Vagina (tissue), 2 donors: ENCODE data around the gene FMC1. TPM values are rescaled to one million over a fixed set of nuclear protein-coding genes. Genes with fewer than 3 reads are reported as not detected.

ENCODE experiments used
- DNase-seq, 2 donors: peaks; one replicate each; pipeline ENCODE4 v3.0.0-alpha.2; 2017; ENCODE audit errors: extremely low spot score in 2 of 2
- H3K27ac ChIP-seq: fragments of 200-600 bp; sonication (generic); one replicate; pipeline ENCODE4 v1.5.1; 2019
- H3K27me3 ChIP-seq: fragments of 200-600 bp; sonication (generic); one replicate; pipeline ENCODE4 v1.5.1; 2019
- H3K36me3 ChIP-seq, 2 donors: fragments of 200-600 bp; sonication (generic); one replicate each; pipeline ENCODE4 v1.5.1; 2017 to 2019
- H3K4me1 ChIP-seq: fragments of 200-600 bp; sonication (generic); one replicate; pipeline ENCODE4 v1.5.1; 2019
- H3K4me3 ChIP-seq, 2 donors: fragments of 200-600 bp; sonication (generic); 1 replicate in 1 of 2; 2 replicates in 1 of 2; pipeline ENCODE4 v1.5.1; 2016 to 2019
- H3K9me3 ChIP-seq: fragments of 200-600 bp; sonication (generic); one replicate; pipeline ENCODE4 v1.5.1; 2019
- CTCF ChIP-seq, 3 experiments: fragments of 450-650 bp in 2 of 3; fragments of 200-600 bp in 1 of 3; sonication (generic) in 1 of 3; IDR thresholded peaks; one replicate each; pipeline ENCODE4 v1.5.1; 2017 to 2019; ENCODE audit warnings: antibody characterized with exemption in 3 of 3, mild to moderate bottlenecking in 2 of 3, moderate library complexity in 2 of 3
- POLR2A ChIP-seq, 2 donors: fragments of 450-650 bp; IDR thresholded peaks; one replicate each; pipeline ENCODE4 v1.6.1; 2017; ENCODE audit warnings: antibody characterized with exemption in 2 of 2, mild to moderate bottlenecking in 2 of 2, moderate library complexity in 2 of 2
- POLR2AphosphoS5 ChIP-seq, 2 donors: sonication (generic); formaldehyde crosslinking; IDR thresholded peaks; one replicate each; pipeline ENCODE4 v1.9.0; 2017; ENCODE audit warnings: antibody characterized with exemption in 2 of 2, mild to moderate bottlenecking in 2 of 2, low read depth in 1 of 2; ENCODE audit not compliant: insufficient read depth in 1 of 2
- intact Hi-C: fragments of 100-400 bp; cut with DNase I; formaldehyde crosslinking; loops from one replicate; pipeline ENCODE4 v1.15.1; 2023
- total RNA-seq: library from RNA; depleted of rRNA; stranded (reverse); fragments of >200 nt; gene quantifications from one replicate; pipeline ENCODE4 v1.2.3, GENCODE V29; 2016

Gene FMC1
- total RNA-seq, 1 donor from 2014 or later: 8.6 TPM

GRCh38 chr7:139374246-139374645 is 33.1 kb downstream of the FMC1 start:
- Histone ChIP-seq H3K36me3 (peaks cover 0 to 18% of the 10 kb centered on the region in 2 donors), H3K4me3 (no peak overlapping the region), H3K27me3 (no peaks in the 10 kb centered on the region), H3K4me1 (peaks cover 61% of the 10 kb centered on the region), H3K27ac (no peak overlapping the region), H3K9me3 (no peaks in the 10 kb centered on the region)
- no peak for DNase-seq
- intact Hi-C loops: no loop called here
- TF ChIP-seq POLR2AphosphoS5 (IDR thresholded peaks at IDR 0.05; ENCODE audit: insufficient read depth in 1 of 2, low read depth in 1 of 2): no peak
- no peak for TF ChIP-seq CTCF (IDR thresholded peaks at IDR 0.05)
- no peak for TF ChIP-seq POLR2A (IDR thresholded peaks at IDR 0.05)

- DNase-seq: no peak
- no peak overlapping the region for H3K4me3 ChIP-seq
- H3K4me1 ChIP-seq: no peaks in the 10 kb centered on the region
- H3K36me3 ChIP-seq: peaks cover 0 to 35% of the 10 kb centered on the region in 2 donors
- intact Hi-C loops: no loop called here
- no peak for TF ChIP-seq POLR2A (IDR thresholded peaks at IDR 0.05)
- TF ChIP-seq POLR2AphosphoS5 (IDR thresholded peaks at IDR 0.05; ENCODE audit: insufficient read depth in 1 of 2, low read depth in 1 of 2): no peak
- no peak for TF ChIP-seq CTCF (IDR thresholded peaks at IDR 0.05)
- no peaks in the 10 kb centered on the region for H3K9me3 ChIP-seq
- H3K27ac ChIP-seq: no peak overlapping the region
- H3K27me3 ChIP-seq: no peaks in the 10 kb centered on the region
Observed at GRCh38 chr7:139382439-139382838, 41.3 kb downstream of the FMC1 start.

- H3K27me3 ChIP-seq: no peaks in the 10 kb centered on the region
- H3K4me1 ChIP-seq: no peaks in the 10 kb centered on the region
- intact Hi-C loops: no loop called here
- TF ChIP-seq CTCF (IDR thresholded peaks at IDR 0.05) (no peak), POLR2AphosphoS5 (IDR thresholded peaks at IDR 0.05; ENCODE audit: insufficient read depth in 1 of 2, low read depth in 1 of 2) (no peak), POLR2A (IDR thresholded peaks at IDR 0.05) (no peak)
- no peak overlapping the region for H3K4me3 ChIP-seq
- no peak for DNase-seq
- H3K27ac ChIP-seq: no peak overlapping the region
- H3K36me3 ChIP-seq: peaks cover 0 to 28% of the 10 kb centered on the region in 2 donors
- H3K9me3 ChIP-seq: no peaks in the 10 kb centered on the region
Observed at GRCh38 chr7:139384611-139385010, 43.5 kb downstream of the FMC1 start.

GRCh38 chr7:139387594-139387993 is 46.5 kb downstream of the FMC1 start:
- intact Hi-C loops: no loop called here

GRCh38 chr7:139389091-139389490 is 48.0 kb downstream of the FMC1 start:
- H3K4me1 ChIP-seq: no peaks in the 10 kb centered on the region
- no peaks in the 10 kb centered on the region for H3K27me3 ChIP-seq
- intact Hi-C loops: no loop called here
- H3K9me3 ChIP-seq: no peaks in the 10 kb centered on the region
- H3K4me3 ChIP-seq: no peak overlapping the region
- no peak for DNase-seq
- H3K36me3 ChIP-seq: peaks cover 0 to 20% of the 10 kb centered on the region in 2 donors
- TF ChIP-seq POLR2AphosphoS5 (IDR thresholded peaks at IDR 0.05; ENCODE audit: insufficient read depth in 1 of 2, low read depth in 1 of 2) (no peak), POLR2A (IDR thresholded peaks at IDR 0.05) (no peak), CTCF (IDR thresholded peaks at IDR 0.05) (no peak)
- H3K27ac ChIP-seq: no peak overlapping the region

More at GRCh38 chr7:139387594-139387993, 46.5 kb downstream of the FMC1 start:
- no peak for TF ChIP-seq POLR2A (IDR thresholded peaks at IDR 0.05)
- no peak for TF ChIP-seq POLR2AphosphoS5 (IDR thresholded peaks at IDR 0.05; ENCODE audit: insufficient read depth in 1 of 2, low read depth in 1 of 2)
- no peak for DNase-seq
- no peak overlapping the region for H3K27ac ChIP-seq
- no peaks in the 10 kb centered on the region for H3K9me3 ChIP-seq
- no peaks in the 10 kb centered on the region for H3K4me1 ChIP-seq
- H3K4me3 ChIP-seq: no peak overlapping the region
- no peaks in the 10 kb centered on the region for H3K27me3 ChIP-seq
- H3K36me3 ChIP-seq: peaks cover 0 to 27% of the 10 kb centered on the region in 2 donors
